Activated CD4-positive, alpha-beta T cell treated with anti-CD3 and anti-CD28 coated beads, Interleukin-2, amount 10 ng/mL, durations not matched to agents 7 days and 5 days (primary cell): ENCODE measurements around the gene PCDHGA1. TPM values are rescaled to one million over a fixed set of nuclear protein-coding genes. Genes with fewer than 3 reads are reported as not detected.

Experiments used
- CTCF ChIA-PET: fragments of 350-600 bp; sonication (Branson Sonifier 250); formaldehyde crosslinking; loops from one replicate; lab custom pipeline; 2021; ENCODE audit warnings: antibody characterized with exemption; lab: Charles Lee
- POLR2A ChIA-PET: fragments of 350-600 bp; sonication (Branson Sonifier 250); formaldehyde crosslinking; loops from one replicate; lab custom pipeline; 2021; ENCODE audit warnings: antibody characterized with exemption; lab: Charles Lee
- DNase-seq: peaks from one replicate; pipeline ENCODE4 v3.0.0-alpha.2; 2020
- H3K27ac Mint-ChIP-seq: one replicate; pipeline ENCODE4 v1.8.0; 2021; ENCODE audit warnings: mild to moderate bottlenecking, moderate library complexity, mixed read lengths
- H3K27me3 Mint-ChIP-seq: one replicate; pipeline ENCODE4 v1.8.0; 2021; ENCODE audit warnings: mixed read lengths
- H3K36me3 Mint-ChIP-seq: one replicate; pipeline ENCODE4 v1.8.0; 2021; ENCODE audit warnings: low read depth, mixed read lengths
- H3K4me1 Mint-ChIP-seq: one replicate; pipeline ENCODE4 v1.8.0; 2021; ENCODE audit warnings: mixed read lengths
- H3K4me3 Mint-ChIP-seq: one replicate; pipeline ENCODE4 v1.8.0; 2021; ENCODE audit warnings: mild to moderate bottlenecking, moderate library complexity, mixed read lengths
- H3K9me3 Mint-ChIP-seq: one replicate; pipeline ENCODE4 v1.8.0; 2021; ENCODE audit warnings: mixed read lengths
- total RNA-seq, 2 experiments: library from RNA; stranded (reverse); gene quantifications; one replicate each; pipeline ENCODE4 v1.2.3, GENCODE V29; 2021

PCDHGA1 gene
- total RNA-seq, 2 experiments from 2014 or later: 0.04 to 0.05 TPM

DNA sequence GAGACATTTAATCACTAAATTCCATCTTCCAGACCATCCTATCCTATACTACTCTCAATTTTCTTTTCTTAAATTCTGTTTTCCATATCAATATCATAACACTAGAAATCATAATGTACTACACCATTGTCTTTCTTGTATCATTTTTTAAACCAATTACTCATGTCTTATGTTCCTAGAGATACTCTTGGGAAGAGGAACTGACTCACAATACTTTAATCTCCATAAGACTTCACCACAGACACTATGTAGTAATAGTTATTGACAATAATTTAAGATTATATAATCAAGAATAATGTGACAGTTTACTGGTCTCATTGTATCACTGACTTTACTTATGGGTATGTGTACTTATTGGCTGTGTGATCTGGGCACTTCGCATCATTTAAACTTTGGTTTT lies 202.4 kb downstream of the PCDHGA1 start:
- H3K9me3 Mint-ChIP-seq: no peaks in the 10 kb centered on the region
- CTCF ChIA-PET: interaction anchor here (0.6 to 2.5 kb wide), 6 partner anchors 9 to 286 kb away, joined by 3 to 6 read pairs (median 4); partner anchors contain the start of gene PCDHGA12

DNA sequence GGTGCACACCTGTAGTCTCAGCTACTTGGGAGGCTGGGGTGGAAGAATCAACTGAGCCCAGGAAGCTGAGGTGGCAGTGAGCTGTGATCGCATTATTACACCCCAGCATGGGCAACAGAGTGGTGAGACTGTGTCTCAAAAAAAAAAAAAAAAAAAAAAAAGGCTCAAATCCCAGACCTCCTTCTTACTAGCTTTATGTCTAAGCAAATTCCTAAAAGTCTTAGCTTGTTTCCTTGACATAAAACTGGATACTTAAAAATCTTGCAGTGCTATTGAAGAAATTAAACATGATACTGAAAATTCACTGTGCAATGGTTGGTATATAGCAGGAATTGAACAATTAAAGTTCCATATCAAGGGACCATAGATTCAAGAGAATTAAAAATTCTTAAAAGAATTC lies 203.6 kb downstream of the PCDHGA1 start:
- POLR2A ChIA-PET: no interaction called here
- H3K4me1 Mint-ChIP-seq: peaks cover 2% of the 10 kb centered on the region
- H3K36me3 Mint-ChIP-seq: peaks cover 28% of the 10 kb centered on the region
- DNase-seq: no peak
- H3K9me3 Mint-ChIP-seq: no peaks in the 10 kb centered on the region
- no peak overlapping the region for H3K4me3 Mint-ChIP-seq
- H3K27ac Mint-ChIP-seq: no peak overlapping the region
- CTCF ChIA-PET: interaction anchor here (0.8 to 2.1 kb wide), 3 partner anchors 10 to 103 kb away, joined by 3 to 7 read pairs (median 6); partner anchors contain the start of gene PCDHGA12
- no peaks in the 10 kb centered on the region for H3K27me3 Mint-ChIP-seq

More for the DNA sequence above, 202.4 kb downstream of the PCDHGA1 start:
- H3K27me3 Mint-ChIP-seq: no peaks in the 10 kb centered on the region
- POLR2A ChIA-PET: no interaction called here
- H3K27ac Mint-ChIP-seq: no peak overlapping the region
- peaks cover 38% of the 10 kb centered on the region for H3K36me3 Mint-ChIP-seq
- peaks cover 2% of the 10 kb centered on the region for H3K4me1 Mint-ChIP-seq
- no peak overlapping the region for H3K4me3 Mint-ChIP-seq
- no peak for DNase-seq

DNA sequence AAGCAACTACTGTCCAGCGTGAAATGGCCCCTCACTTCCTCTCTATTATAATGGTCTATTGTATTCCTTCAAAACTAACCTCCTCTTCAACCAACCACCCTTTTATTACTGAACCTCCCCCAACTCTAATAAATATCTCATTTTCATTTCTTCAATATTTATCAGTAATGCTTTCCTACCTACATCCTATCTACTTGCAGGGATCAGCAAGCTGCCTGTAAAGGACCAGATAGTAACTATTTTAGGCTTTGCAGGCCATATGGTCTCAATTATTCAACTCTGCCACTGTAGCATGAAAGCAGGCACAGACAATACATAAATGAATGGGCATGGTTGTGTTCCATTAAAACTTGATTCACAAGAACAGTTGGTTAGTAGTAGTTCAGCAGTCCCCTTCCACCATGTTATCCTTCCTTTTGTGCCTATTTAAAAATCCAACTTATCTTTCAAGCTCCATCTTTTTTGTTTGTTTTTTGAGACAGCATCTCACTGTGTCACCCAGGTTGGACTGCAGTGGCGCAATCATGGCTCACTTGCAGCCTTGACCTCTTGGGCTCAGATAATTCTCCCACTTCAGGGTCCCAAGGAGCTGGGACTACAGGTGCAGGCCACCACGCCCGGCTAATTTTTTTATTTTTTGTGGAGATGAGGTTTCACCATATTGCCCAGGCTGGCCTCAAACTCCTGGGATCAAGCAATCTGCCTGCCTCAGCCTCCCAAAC lies 204.3 kb downstream of the PCDHGA1 start:
- H3K9me3 Mint-ChIP-seq: no peaks in the 10 kb centered on the region

DNA sequence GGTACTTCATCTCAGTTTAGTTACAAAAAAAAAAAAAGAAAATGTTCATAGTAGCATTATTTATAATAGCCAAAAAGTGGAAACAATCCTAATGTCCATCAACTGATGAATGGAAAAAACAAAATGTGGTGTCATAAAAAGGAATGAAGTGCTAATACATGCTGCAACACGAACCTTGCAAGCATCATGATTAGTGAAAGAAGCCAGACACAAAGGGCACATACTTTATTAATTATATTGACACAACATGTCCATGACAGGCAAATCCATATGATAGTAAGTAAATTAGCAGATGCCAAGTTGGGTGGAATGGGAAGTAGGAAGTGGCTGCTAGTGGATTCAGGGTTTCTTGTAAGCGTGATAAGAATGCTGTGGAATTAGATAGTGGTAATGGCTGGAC lies 212.7 kb downstream of the PCDHGA1 start:
- H3K36me3 Mint-ChIP-seq: peaks cover 62% of the 10 kb centered on the region

More for the DNA sequence above, 204.3 kb downstream of the PCDHGA1 start:
- H3K4me1 Mint-ChIP-seq: peaks cover 2% of the 10 kb centered on the region
- H3K27me3 Mint-ChIP-seq: no peaks in the 10 kb centered on the region
- H3K36me3 Mint-ChIP-seq: peaks cover 26% of the 10 kb centered on the region
- no peak overlapping the region for H3K27ac Mint-ChIP-seq
- POLR2A ChIA-PET: no interaction called here
- CTCF ChIA-PET: interaction anchor here (1.1 to 2.1 kb wide), 2 partner anchors 10 to 104 kb away, joined by 5 to 6 read pairs; partner anchors contain the start of gene PCDHGA12
- H3K4me3 Mint-ChIP-seq: no peak overlapping the region
- no peak for DNase-seq

DNA sequence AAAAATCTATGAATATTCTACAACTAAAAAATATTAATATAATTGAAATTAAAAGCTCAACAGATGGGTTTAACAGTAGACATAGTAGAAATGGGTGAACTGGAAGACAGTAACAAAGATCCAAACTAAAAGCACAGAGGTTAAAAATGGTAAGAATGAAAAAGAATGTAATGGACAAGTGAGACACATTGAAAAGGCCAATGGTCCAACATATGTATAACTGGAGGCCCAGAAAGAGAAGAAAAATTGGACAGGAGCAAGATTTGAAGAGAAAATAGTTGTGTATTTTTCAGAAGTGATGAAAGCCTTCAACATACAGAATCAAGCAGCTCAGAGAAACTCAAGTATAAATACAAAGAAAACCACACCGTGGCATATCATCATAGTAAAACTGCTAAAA lies 217.2 kb downstream of the PCDHGA1 start:
- Mint-ChIP-seq H3K9me3 (peaks cover 13% of the 10 kb centered on the region), H3K4me1 (peaks cover 4% of the 10 kb centered on the region), H3K27me3 (no peaks in the 10 kb centered on the region), H3K27ac (no peak overlapping the region), H3K36me3 (peaks cover 80% of the 10 kb centered on the region), H3K4me3 (no peak overlapping the region)
- POLR2A ChIA-PET: no interaction called here
- no peak for DNase-seq
- CTCF ChIA-PET: interaction anchor here (1.3 kb wide), 1 partner anchor 10 kb away, joined by 6 read pairs; no protein-coding TSS in a partner anchor

More for the DNA sequence above, 212.7 kb downstream of the PCDHGA1 start:
- Mint-ChIP-seq H3K9me3 (peaks cover 8% of the 10 kb centered on the region), H3K4me3 (no peak overlapping the region), H3K4me1 (no peaks in the 10 kb centered on the region), H3K27ac (no peak overlapping the region), H3K27me3 (no peaks in the 10 kb centered on the region)
- DNase-seq: no peak
- POLR2A ChIA-PET: no interaction called here
- CTCF ChIA-PET: interaction anchor here (1.7 kb wide), 1 partner anchor 13 kb away, joined by 6 read pairs; no protein-coding TSS in a partner anchor

GRCh38 chr5:141547921-141548320 lies 217.6 kb downstream of the PCDHGA1 start:
- Mint-ChIP-seq H3K36me3 (peaks cover 78% of the 10 kb centered on the region), H3K9me3 (peaks cover 13% of the 10 kb centered on the region), H3K27ac (no peak overlapping the region), H3K4me1 (peaks cover 5% of the 10 kb centered on the region), H3K27me3 (no peaks in the 10 kb centered on the region), H3K4me3 (no peak overlapping the region)
- CTCF ChIA-PET: interaction anchor here (1.3 kb wide), 1 partner anchor 10 kb away, joined by 6 read pairs; no protein-coding TSS in a partner anchor
- DNase-seq: no peak
- POLR2A ChIA-PET: no interaction called here

DNA sequence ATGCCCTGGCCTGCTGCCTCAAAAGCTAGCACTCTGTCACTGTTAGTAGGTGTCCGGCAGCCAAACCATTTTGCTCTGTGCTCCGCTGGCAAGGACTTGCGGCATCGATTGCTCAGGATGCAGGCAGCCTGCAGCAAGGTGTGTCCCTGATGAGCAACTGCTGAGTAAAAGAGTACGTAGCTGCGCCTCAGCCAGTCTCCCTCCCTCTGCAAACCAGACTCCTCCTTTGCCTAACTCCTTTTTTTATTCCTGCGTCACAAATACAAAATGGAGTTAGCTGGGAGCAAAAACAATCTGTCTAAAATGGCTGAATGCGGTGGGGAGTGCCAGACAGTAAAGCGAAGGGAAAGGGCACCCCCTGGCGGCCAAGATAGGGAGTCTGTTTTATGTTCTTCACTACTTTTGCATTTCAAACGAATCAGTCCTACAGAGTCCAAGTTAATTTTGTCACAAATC lies 227.4 kb downstream of the PCDHGA1 start:
- peaks cover 61% of the 10 kb centered on the region for H3K36me3 Mint-ChIP-seq
- no peaks in the 10 kb centered on the region for H3K27me3 Mint-ChIP-seq
- H3K4me1 Mint-ChIP-seq: peaks cover 24% of the 10 kb centered on the region
- ChIA-PET CTCF (interaction anchor here (0.6 to 2.2 kb wide), 26 partner anchors 9 to 1454 kb away, joined by 3 to 10 read pairs (median 5); partner anchors contain the start of genes PCDHGA10, PCDHGA11, PCDHGB3 and PCDHGB6), POLR2A (no interaction called here)
- peak; percentile 77 for DNase-seq
- no peaks in the 10 kb centered on the region for H3K9me3 Mint-ChIP-seq
- H3K4me3 Mint-ChIP-seq: no peak overlapping the region
- H3K27ac Mint-ChIP-seq: peak overlapping the region; percentile 81

- Mint-ChIP-seq H3K9me3 (no peaks in the 10 kb centered on the region), H3K27me3 (no peaks in the 10 kb centered on the region), H3K36me3 (peaks cover 64% of the 10 kb centered on the region), H3K4me1 (peaks cover 24% of the 10 kb centered on the region), H3K4me3 (no peak overlapping the region), H3K27ac (no peak overlapping the region)
- ChIA-PET CTCF (interaction anchor here (0.6 to 2.2 kb wide), 23 partner anchors 9 to 1454 kb away, joined by 3 to 10 read pairs (median 5); partner anchors contain the start of genes PCDHGA10, PCDHGA11, PCDHGB3 and PCDHGB6), POLR2A (no interaction called here)
- DNase-seq: no peak
Observed at GRCh38 chr5:141558150-141558549, 227.8 kb downstream of the PCDHGA1 start.

- no peak for DNase-seq
- ChIA-PET CTCF (interaction anchor here (0.6 to 2.1 kb wide), 3 partner anchors 35 to 1190 kb away, joined by 4 to 8 read pairs (median 6); partner anchors contain the start of gene PCDHGA12), POLR2A (no interaction called here)
- Mint-ChIP-seq H3K27ac (no peak overlapping the region), H3K4me3 (no peak overlapping the region), H3K9me3 (no peaks in the 10 kb centered on the region), H3K4me1 (peaks cover 31% of the 10 kb centered on the region), H3K36me3 (peaks cover 71% of the 10 kb centered on the region), H3K27me3 (no peaks in the 10 kb centered on the region)
Observed at GRCh38 chr5:141559461-141559860, 229.1 kb downstream of the PCDHGA1 start.

- H3K27ac Mint-ChIP-seq: no peak overlapping the region
- ChIA-PET POLR2A (no interaction called here), CTCF (no interaction called here)
- peaks cover 34% of the 10 kb centered on the region for H3K4me1 Mint-ChIP-seq
- no peaks in the 10 kb centered on the region for H3K9me3 Mint-ChIP-seq
- DNase-seq: no peak
- H3K27me3 Mint-ChIP-seq: no peaks in the 10 kb centered on the region
- H3K4me3 Mint-ChIP-seq: no peak overlapping the region
- peaks cover 71% of the 10 kb centered on the region for H3K36me3 Mint-ChIP-seq
Observed at GRCh38 chr5:141560151-141560550, 229.8 kb downstream of the PCDHGA1 start.

DNA sequence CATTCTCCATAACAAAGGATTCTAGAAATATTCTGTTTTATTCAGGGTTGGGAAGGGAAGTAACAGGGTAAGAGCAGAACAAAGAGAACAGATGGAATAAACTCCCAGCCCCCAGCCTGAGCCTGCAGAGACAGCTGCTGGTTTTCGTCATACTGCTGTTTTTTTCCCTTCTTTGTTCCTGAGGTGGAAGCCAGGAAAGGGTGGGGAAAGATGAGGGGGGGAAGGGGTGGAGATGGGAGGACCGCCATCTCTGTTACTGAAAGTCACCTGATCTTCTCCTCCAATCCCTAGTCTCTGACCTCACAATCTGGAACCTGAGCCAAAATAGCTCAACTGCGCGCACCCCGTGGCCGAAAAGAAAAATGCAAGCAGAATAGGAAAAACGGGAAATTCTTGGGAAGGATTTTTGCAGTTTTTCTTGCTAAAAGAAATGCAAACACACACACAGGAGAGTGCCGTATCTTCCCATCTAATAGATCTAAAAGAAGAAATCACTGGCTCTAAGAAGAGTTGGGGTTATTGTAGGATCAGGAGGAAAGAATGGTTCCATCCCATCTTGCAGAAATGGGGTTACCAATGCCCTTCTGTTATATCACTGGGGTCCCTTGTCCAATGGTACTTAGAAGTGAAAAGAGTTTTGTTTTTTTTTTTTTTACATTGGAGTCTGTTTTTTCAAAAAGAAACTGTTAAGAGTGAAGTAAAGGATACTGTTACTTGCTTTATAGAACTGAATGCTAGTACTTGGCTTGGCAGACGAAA lies 230.6 kb downstream of the PCDHGA1 start:
- H3K4me1 Mint-ChIP-seq: peaks cover 39% of the 10 kb centered on the region
- no peaks in the 10 kb centered on the region for H3K9me3 Mint-ChIP-seq
- no peak overlapping the region for H3K4me3 Mint-ChIP-seq
- no peak overlapping the region for H3K27ac Mint-ChIP-seq
- H3K27me3 Mint-ChIP-seq: no peaks in the 10 kb centered on the region
- DNase-seq: no peak
- ChIA-PET CTCF (no interaction called here), POLR2A (no interaction called here)
- H3K36me3 Mint-ChIP-seq: peaks cover 76% of the 10 kb centered on the region
